Measurements from ENCODE around the gene ZNF362. TPM values are rescaled to one million over a fixed set of nuclear protein-coding genes. Genes with fewer than 3 reads are reported as not detected.

Gene ZNF362
- total and polyA plus RNA-seq, 4 donors, result 10.1 to 70.1 (median 46.4) TPM

GRCh38 chr1:33328817-33329216 lies 72.5 kb downstream of the ZNF362 start:
- Histone ChIP-seq H3K9me3 (ENCODE audit: control insufficient read depth, insufficient read depth, low read length) (no peaks in the 10 kb centered on the region), H3K4me1 (ENCODE audit: control insufficient read depth, insufficient read depth, low read length) (peaks cover 35% of the 10 kb centered on the region)
- WGBS (ENCODE audit: insufficient coverage), result 94% methylated on average over 10 of the region's 12 CpGs

DNA sequence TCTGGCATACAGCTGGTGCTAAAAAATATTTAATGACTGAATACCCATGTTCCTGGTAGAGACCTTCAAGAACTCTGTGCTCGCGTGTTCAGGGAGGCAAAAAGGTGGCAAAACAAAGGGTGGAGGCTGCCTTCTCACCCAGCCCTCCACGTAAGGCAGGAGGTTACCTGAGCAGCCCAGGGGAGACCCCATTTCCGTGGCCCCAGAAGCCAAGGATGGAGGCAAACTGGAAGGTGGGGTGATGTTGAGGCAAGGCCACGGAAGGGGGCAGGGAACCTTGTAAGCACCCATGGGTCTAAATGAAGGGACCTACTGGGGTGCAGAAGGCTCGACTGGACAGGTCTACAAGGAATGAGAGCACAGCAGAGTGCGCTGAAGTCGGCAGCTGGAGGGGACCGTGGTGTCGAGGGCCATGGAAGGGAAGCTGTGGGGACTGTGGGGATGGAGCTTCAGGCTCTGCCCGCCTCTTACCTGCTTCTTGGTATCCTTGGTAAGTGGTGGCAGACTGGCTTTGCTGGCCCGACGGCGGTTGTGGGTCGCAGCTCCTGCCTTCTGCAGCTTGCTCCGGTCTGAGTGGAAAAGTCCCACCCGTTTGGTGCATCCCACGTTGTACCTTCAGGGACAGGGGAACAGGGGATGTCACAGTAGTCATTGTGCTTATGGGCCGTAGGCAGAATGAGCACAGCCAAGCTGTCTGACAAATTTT lies 73.5 kb downstream of the ZNF362 start:
- WGBS (ENCODE audit: insufficient coverage), result 93% methylated on average over 19 of the region's 19 CpGs
- H3K36me3 ChIP-seq (ENCODE audit: control insufficient read depth, insufficient read depth, low read length), result peaks cover 83% of the 10 kb centered on the region
- H3K9me3 ChIP-seq (ENCODE audit: control insufficient read depth, insufficient read depth, low read length), result no peaks in the 10 kb centered on the region
- H3K4me1 ChIP-seq (ENCODE audit: control insufficient read depth, insufficient read depth, low read length), result peaks cover 33% of the 10 kb centered on the region
- no peak overlapping the region for H3K27ac ChIP-seq (ENCODE audit: low read depth, low read length)
- H3K27me3 ChIP-seq (ENCODE audit: control insufficient read depth, insufficient read depth, low read length), result no peaks in the 10 kb centered on the region
- DNase-seq (ENCODE audit: low read depth in 4 of 6, low spot score in 6 of 6), result no peak
- H3K4me3 ChIP-seq (ENCODE audit: low read depth, low read length), result no peak overlapping the region

More at GRCh38 chr1:33328817-33329216, 72.5 kb downstream of the ZNF362 start:
- H3K36me3 ChIP-seq (ENCODE audit: control insufficient read depth, insufficient read depth, low read length), result peaks cover 88% of the 10 kb centered on the region
- H3K27ac ChIP-seq (ENCODE audit: low read depth, low read length), result no peak overlapping the region
- no peak for DNase-seq (ENCODE audit: low read depth in 4 of 6, low spot score in 6 of 6)
- no peak overlapping the region for H3K4me3 ChIP-seq (ENCODE audit: low read depth, low read length)
- H3K27me3 ChIP-seq (ENCODE audit: control insufficient read depth, insufficient read depth, low read length), result no peaks in the 10 kb centered on the region

DNA sequence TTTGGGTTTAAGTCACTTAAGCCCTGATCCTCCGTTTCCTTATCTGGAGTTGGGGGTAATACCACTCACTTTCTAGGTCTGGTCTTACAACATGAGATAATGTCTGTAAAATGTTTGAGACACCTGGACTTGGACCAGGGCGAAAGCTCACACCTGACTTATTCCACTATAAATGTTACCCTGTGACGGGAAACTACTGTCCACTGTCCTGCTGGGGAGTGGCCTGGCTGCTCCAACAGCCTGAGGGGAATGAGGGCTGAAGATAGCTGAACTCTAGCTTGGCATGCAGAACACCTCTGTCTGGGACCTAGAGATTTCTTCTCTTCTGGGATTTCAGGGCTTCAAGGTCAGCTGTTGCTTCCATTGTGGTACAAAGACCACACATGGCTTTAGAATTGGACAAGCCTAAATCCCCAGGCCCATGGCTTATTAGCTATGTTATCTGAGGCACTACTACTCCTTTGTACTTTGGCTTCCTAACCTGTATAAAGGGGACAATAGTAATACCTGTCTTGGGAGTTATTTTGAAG lies 74.1 kb downstream of the ZNF362 start:
- peaks cover 29% of the 10 kb centered on the region for H3K4me1 ChIP-seq (ENCODE audit: control insufficient read depth, insufficient read depth, low read length)
- DNase-seq (ENCODE audit: low read depth in 4 of 6, low spot score in 6 of 6), result no peak
- WGBS (ENCODE audit: insufficient coverage), result 94% methylated on average over 2 of the region's 3 CpGs
- H3K27me3 ChIP-seq (ENCODE audit: control insufficient read depth, insufficient read depth, low read length), result no peaks in the 10 kb centered on the region
- peaks cover 77% of the 10 kb centered on the region for H3K36me3 ChIP-seq (ENCODE audit: control insufficient read depth, insufficient read depth, low read length)
- no peak overlapping the region for H3K4me3 ChIP-seq (ENCODE audit: low read depth, low read length)
- no peak overlapping the region for H3K27ac ChIP-seq (ENCODE audit: low read depth, low read length)
- no peaks in the 10 kb centered on the region for H3K9me3 ChIP-seq (ENCODE audit: control insufficient read depth, insufficient read depth, low read length)

GRCh38 chr1:33330906-33331305 lies 74.6 kb downstream of the ZNF362 start:
- no peak overlapping the region for H3K4me3 ChIP-seq (ENCODE audit: low read depth, low read length)

GRCh38 chr1:33331444-33332356 lies 75.4 kb downstream of the ZNF362 start:
- Histone ChIP-seq H3K27me3 (ENCODE audit: control insufficient read depth, insufficient read depth, low read length) (no peaks in the 10 kb centered on the region), H3K4me1 (ENCODE audit: control insufficient read depth, insufficient read depth, low read length) (peaks cover 35% of the 10 kb centered on the region), H3K9me3 (ENCODE audit: control insufficient read depth, insufficient read depth, low read length) (no peaks in the 10 kb centered on the region), H3K4me3 (ENCODE audit: low read depth, low read length) (no peak overlapping the region), H3K27ac (ENCODE audit: low read depth, low read length) (no peak overlapping the region), H3K36me3 (ENCODE audit: control insufficient read depth, insufficient read depth, low read length) (peaks cover 71% of the 10 kb centered on the region)
- 79% methylated on average over 7 of the region's 10 CpGs for WGBS (ENCODE audit: insufficient coverage)
- DNase-seq (ENCODE audit: low read depth in 4 of 6, low spot score in 6 of 6), result no peak

More at GRCh38 chr1:33330906-33331305, 74.6 kb downstream of the ZNF362 start:
- 78% methylated on average over 7 of the region's 7 CpGs for WGBS (ENCODE audit: insufficient coverage)
- Histone ChIP-seq H3K4me1 (ENCODE audit: control insufficient read depth, insufficient read depth, low read length) (peaks cover 31% of the 10 kb centered on the region), H3K27ac (ENCODE audit: low read depth, low read length) (no peak overlapping the region), H3K9me3 (ENCODE audit: control insufficient read depth, insufficient read depth, low read length) (no peaks in the 10 kb centered on the region), H3K27me3 (ENCODE audit: control insufficient read depth, insufficient read depth, low read length) (no peaks in the 10 kb centered on the region), H3K36me3 (ENCODE audit: control insufficient read depth, insufficient read depth, low read length) (peaks cover 73% of the 10 kb centered on the region)
- DNase-seq (ENCODE audit: low read depth in 4 of 6, low spot score in 6 of 6), result no peak

GRCh38 chr1:33332357-33332789 lies 76.1 kb downstream of the ZNF362 start:
- Histone ChIP-seq H3K36me3 (ENCODE audit: control insufficient read depth, insufficient read depth, low read length) (peaks cover 65% of the 10 kb centered on the region), H3K27me3 (ENCODE audit: control insufficient read depth, insufficient read depth, low read length) (no peaks in the 10 kb centered on the region), H3K9me3 (ENCODE audit: control insufficient read depth, insufficient read depth, low read length) (no peaks in the 10 kb centered on the region), H3K4me3 (ENCODE audit: low read depth, low read length) (no peak overlapping the region), H3K27ac (ENCODE audit: low read depth, low read length) (peak overlapping the region; percentile 4), H3K4me1 (ENCODE audit: control insufficient read depth, insufficient read depth, low read length) (peaks cover 36% of the 10 kb centered on the region)
- 83% methylated on average over 7 of the region's 10 CpGs for WGBS (ENCODE audit: insufficient coverage)
- no peak for DNase-seq (ENCODE audit: low read depth in 4 of 6, low spot score in 6 of 6)

DNA sequence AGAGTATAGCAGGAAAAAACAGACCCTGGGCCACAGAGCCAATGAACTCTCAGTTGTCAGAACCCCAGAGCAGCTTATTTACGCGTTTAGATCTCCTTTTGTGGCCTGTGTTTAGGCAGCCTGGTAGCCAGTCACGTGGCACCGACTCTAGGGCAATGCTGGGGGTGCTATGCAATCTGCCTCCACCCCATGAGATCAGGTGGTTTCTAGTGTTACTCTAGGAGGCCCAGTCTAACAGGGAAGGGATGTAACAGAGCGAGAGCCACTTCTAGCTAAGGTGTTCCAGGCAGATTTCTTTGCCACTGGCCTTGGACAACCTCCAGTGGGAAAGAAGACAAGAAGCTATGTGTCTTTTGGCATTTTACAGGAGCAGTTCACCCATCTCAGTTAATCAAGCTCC lies 76.6 kb downstream of the ZNF362 start:
- H3K36me3 ChIP-seq (ENCODE audit: control insufficient read depth, insufficient read depth, low read length), result peaks cover 62% of the 10 kb centered on the region
- peaks cover 36% of the 10 kb centered on the region for H3K4me1 ChIP-seq (ENCODE audit: control insufficient read depth, insufficient read depth, low read length)
- H3K4me3 ChIP-seq (ENCODE audit: low read depth, low read length), result no peak overlapping the region
- no peak overlapping the region for H3K27ac ChIP-seq (ENCODE audit: low read depth, low read length)
- no peaks in the 10 kb centered on the region for H3K27me3 ChIP-seq (ENCODE audit: control insufficient read depth, insufficient read depth, low read length)
- WGBS (ENCODE audit: insufficient coverage), result 75% methylated on average over 2 of the region's 5 CpGs
- H3K9me3 ChIP-seq (ENCODE audit: control insufficient read depth, insufficient read depth, low read length), result no peaks in the 10 kb centered on the region
- DNase-seq (ENCODE audit: low read depth in 4 of 6, low spot score in 6 of 6), result no peak

- 52% methylated on average over 13 of the region's 17 CpGs for WGBS (ENCODE audit: insufficient coverage)
- H3K27me3 ChIP-seq (ENCODE audit: control insufficient read depth, insufficient read depth, low read length), result no peaks in the 10 kb centered on the region
- no peak overlapping the region for H3K27ac ChIP-seq (ENCODE audit: low read depth, low read length)
- no peak overlapping the region for H3K4me3 ChIP-seq (ENCODE audit: low read depth, low read length)
- peaks cover 45% of the 10 kb centered on the region for H3K4me1 ChIP-seq (ENCODE audit: control insufficient read depth, insufficient read depth, low read length)
- H3K9me3 ChIP-seq (ENCODE audit: control insufficient read depth, insufficient read depth, low read length), result no peaks in the 10 kb centered on the region
- H3K36me3 ChIP-seq (ENCODE audit: control insufficient read depth, insufficient read depth, low read length), result peaks cover 50% of the 10 kb centered on the region
- DNase-seq (ENCODE audit: low read depth in 4 of 6, low spot score in 6 of 6), result no peak
Measured at GRCh38 chr1:33334081-33334552, 77.8 kb downstream of the ZNF362 start.

GRCh38 chr1:33335020-33335419 lies 78.7 kb downstream of the ZNF362 start:
- Histone ChIP-seq H3K9me3 (ENCODE audit: control insufficient read depth, insufficient read depth, low read length) (no peaks in the 10 kb centered on the region), H3K27me3 (ENCODE audit: control insufficient read depth, insufficient read depth, low read length) (no peaks in the 10 kb centered on the region), H3K4me1 (ENCODE audit: control insufficient read depth, insufficient read depth, low read length) (peaks cover 50% of the 10 kb centered on the region), H3K36me3 (ENCODE audit: control insufficient read depth, insufficient read depth, low read length) (peaks cover 42% of the 10 kb centered on the region), H3K27ac (ENCODE audit: low read depth, low read length) (no peak overlapping the region), H3K4me3 (ENCODE audit: low read depth, low read length) (no peak overlapping the region)
- no peak for DNase-seq (ENCODE audit: low read depth in 4 of 6, low spot score in 6 of 6)
- 38% methylated on average over 3 of the region's 4 CpGs for WGBS (ENCODE audit: insufficient coverage)
